Activated CD8-positive, alpha-beta memory T cell treated with anti-CD3 and anti-CD28 coated beads, Interleukin-2, amount 50 U/mL, for 24 hours (primary cell): ENCODE measurements around the gene PSAPL1.
"Not testable (repeated sequence)": the region's sequence is repeated elsewhere in the genome, so short reads cannot be mapped to it uniquely, and the experiment has no call there.

Experiments used
- DNase-seq: peaks from one replicate; pipeline ENCODE4 v3.0.0-alpha.2; 2020; ENCODE audit errors: extremely low read depth

PSAPL1 gene

DNA sequence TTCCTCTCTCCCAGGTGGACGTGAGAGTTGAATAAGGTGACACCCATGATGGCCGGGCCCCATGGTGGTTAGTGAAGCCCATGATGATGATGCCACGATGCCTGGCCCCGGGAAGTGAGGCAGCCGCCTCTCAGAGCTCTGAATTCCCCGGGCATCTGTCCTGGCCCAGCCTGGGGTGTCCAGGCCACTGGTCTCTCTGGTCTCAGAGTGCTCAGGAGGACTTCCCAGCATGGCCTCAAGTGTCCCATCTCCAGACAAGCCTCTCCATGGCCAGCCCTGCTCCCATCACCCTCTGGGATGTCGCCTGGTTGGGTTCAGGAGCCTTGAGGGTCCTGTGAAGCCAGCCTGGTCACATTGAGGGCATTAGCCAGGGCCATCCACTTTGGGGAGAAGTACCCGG lies 24.7 kb upstream of the PSAPL1 start:
- no peak for DNase-seq

DNA sequence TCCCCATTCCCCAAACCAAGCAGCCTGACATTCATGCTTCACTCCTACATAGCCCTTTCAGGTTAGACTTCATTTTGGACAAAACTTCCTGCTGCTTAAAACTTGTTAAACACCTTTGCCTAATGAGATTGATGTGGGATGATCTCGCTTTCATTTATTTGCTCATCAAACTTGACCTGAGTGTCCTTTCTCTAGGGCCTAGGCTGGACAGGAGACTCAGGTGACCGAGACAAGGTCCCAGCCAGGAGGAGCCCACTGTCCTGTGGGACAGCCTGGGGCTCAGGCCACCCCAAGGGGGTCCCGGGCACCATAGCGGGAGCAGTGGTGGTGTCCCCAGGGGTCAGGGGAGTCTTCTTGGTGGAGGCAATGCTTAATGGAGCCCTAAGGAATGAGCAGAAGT lies 23.7 kb upstream of the PSAPL1 start:
- DNase-seq = no peak

DNA sequence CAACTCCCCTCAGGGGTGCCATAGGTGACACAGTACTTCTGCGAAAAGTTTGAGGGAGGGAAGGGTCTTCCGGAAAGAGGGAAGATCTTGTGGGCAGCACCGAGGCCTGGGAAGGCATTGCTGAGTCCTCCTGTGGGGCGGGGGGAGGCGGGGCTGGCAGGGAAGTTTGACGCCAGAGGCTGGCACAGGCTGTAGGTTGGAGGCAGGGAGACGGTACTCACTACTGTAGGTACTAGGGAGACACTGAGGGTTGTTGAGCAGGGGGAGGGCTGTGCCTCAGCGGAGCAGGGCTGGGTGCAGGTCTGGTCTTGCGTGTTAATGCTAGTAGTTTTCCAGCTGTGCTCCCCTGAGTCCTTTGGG lies 23.3 kb upstream of the PSAPL1 start:
- DNase-seq = no peak

DNA sequence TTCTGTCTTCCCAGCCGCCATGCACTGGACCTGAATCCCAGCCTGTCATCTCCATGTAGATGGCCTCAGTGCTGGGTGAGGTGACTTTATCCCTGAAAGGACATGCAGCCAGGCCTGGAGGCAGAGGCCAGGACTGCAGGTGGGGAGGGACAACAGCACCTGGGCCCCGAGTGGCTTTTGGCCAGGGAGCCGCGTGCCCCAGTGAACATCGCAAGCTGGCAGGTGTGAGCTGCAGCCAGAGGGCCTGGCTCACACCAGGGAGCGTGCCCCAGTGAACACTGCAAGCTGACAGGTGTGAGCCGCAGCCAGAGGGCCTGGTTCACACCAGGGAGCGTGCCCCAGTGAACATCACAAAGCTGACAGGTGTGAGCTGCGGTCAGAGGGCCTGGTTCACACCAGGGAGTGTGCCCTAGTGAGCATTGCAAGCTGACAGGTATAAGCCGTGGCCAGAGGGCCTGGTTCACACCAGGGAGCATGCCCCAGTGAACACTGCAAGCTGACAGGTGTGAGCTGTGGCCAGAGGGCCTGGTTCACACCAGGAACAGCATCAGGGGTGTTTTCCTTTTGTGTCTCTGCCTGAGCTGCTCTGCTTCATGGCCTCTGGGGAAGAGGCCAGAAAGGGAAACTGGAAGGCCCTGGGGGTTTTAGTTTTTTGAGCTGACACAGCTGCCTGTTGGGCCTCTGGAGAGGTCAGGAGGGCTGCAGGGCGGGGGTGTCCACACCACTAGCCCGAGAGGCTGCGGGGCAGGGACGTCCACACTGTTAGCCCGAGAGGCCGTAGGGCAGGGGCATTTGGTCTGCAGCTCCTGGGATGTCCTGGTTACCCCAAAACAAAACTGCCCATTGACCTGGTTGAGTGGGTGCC lies 22.7 kb upstream of the PSAPL1 start:
- DNase-seq = no peak

DNA sequence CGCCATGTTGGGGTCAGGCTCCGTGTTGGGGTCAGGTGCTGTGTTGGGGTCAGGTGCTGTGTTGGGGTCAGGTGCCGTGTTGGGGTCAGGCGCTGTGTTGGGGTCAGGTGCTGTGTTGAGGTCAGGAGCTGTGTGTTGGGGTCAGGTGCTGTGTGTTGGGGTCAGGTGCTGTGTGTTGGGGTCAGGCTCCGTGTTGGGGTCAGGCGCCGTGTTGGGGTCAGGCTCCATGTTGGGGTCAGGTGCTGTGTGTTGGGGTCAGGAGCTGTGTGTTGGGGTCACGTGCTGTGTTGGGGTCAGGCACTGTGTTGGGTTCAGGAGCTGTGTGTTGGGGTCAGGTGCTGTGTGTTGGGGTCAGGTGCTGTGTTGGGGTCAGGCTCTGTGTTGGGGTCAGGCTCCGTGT lies 18.1 kb upstream of the PSAPL1 start:
- not testable (repeated sequence) for DNase-seq

DNA sequence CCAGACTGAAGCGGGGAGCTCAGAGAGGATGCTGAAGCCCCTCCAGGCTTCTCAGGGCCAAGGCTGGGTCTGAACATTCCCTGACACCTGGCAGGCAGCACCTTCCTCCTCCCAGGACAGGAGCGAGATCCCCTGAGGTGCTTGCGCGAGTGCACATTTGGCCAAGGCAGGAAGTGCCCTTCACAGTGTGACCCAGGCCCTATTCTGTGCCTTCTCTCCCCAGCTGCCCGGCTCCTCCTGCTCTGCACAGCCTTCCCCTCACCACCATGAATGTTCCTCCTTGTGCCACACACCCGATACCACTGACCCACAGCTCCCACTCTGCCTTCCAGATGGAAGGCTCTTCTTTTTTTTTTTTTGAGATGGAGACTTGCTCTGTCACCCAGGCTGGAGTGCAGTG lies 17.1 kb upstream of the PSAPL1 start:
- no peak for DNase-seq

DNA sequence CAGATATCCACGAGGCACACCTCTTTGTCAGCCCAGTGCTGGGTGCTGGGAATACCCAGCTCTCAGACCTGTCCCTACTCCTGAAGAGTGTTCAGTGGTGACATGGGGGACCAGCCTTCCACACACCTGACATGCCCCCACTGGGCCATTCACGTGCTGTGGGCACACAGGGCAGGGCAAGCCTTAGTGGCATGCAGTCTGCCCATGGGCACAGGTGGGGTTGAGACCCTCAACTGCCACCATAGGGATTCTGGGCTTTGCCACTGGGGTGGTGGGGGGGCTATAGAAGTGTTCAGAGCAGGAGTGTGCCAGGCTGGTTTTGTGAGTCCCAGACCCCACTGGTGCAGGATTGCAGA lies 16.7 kb upstream of the PSAPL1 start:
- DNase-seq = no peak

DNA sequence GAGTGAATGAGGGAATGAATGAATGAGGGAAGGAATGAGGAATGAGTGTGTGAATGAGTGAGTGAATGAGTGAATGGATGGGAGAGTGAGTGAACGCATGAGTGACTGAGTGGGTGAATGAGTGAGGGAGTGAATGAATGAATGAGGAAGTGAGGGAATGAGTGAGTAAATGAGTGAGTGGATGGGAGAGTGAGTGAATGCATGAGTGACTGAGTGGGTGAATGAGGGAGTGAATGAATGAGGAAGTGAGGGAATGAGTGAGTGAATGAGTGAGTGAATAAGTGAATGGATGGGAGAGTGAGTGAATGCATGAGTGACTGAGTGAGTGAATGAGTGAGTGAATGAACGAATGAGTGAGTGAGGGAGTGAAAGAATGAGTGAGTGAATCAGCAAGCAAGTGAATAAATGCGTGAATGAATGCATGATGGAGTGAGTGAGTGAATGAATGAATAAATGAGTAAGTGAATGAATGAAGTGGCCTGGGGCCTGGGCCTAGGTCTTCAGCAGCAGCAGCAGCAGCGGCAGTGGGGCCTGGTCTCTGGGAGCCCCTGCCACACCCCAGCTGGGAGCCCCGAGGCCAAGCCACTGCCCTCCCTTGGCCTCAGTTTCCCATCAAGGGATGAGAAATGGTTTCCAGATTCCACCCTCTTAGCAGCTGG lies 16.2 kb upstream of the PSAPL1 start:
- DNase-seq = no peak

DNA sequence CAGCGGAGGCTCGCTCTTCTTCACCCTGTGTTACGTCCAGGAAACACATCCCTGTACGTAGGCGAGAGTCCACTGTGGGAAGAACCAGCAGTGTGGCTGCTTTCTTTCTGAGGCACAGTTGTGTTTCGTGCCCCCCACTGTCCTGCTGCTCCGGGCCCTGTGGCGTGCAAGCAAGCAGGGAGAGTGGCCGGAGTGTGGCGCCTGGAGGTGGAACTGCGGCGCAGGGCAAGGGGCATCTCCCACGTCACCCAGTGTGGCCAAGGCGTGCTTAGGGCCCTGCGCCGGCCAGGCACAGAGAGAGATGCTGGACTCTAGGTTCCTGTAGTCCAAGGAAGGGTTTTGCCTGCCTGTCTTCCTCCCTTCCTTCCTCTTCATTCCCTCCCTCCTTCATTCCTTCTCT lies 13.3 kb upstream of the PSAPL1 start:
- no peak for DNase-seq

DNA sequence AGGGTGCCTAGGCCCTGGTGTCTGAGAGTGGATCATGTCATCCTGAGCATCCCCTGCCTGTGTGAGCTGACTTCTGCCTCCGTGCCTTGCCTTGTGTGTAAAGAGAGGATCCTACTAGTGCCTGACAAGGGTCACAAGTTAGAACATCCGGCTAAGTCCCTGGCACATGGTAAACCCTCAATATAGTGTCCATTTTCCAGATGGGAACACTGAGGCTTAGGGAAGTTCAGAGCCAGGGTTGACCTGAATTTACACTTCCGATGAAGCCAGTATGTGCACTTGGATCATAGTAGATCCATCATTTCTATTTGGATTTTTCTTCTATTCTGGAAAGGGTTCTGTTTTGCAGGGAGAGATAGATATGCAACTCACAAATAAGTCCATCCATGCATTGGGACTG lies 12.5 kb upstream of the PSAPL1 start:
- DNase-seq = no peak

DNA sequence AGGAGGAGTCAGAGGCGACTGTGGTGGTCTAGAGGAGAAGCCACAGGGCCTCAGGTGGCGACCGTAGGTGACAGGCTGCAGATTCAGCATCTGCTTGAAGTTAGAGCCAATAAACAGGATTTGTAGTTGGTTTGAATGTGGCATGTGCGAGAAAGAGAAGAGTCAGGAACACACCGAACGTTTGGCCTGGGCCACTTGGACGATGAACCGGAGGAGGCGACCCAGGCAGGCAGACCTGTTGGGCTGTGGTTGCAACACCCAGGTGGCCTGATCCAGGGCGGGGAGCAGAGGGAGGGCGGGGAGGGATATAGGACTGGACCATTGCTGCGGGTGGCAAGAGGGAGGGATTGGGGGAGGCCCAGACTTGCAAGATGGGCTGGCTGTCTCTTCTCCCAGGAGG lies 10.0 kb upstream of the PSAPL1 start:
- no peak for DNase-seq

DNA sequence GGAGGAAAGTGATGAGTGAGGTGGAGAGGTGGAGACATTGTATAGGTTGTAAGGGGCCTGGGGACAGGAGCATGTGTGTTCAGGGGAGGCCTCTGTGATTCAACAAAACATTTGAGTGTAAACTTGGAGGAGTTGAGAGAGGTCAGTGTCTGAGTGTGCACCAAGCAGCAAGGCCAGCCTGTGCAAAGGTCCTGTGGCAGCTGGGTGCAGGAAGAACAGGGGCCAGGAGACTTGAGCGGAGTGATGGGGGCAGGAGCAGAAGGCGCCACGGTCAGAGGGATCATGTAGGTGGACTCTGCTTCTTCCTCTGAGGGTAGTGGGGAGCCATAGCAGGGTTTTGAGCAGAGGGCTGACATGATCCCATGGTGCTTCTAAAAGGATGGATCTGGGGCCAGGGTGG lies 9.6 kb upstream of the PSAPL1 start:
- DNase-seq = no peak

DNA sequence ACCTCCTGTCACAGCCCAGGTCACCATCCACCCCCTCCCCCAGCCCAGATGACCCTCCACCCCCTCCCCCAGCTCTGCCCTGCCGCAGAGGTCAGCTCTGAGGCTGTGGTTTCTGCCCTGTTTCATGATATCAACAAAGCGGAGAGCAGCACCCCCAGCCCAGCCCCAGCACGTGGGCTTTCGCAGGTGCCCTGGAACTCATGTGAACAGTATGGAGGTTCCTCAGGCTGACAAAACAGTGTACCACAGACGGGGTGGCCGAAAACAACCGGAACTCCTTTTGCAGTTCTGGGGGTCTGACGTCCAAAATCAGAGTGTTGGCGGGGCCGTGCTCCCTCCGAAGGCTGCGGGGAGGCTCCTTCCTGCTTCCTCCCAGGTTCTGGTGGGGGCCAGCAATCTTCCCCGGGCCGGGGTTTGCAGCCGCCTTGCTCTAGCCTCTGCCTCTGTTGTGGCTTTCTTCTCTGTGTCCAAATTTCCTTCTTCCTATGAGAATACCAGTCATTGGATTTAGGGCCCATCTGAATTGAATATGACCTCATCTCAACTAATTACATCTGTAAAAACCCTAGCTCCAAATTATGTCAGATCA lies 7.9 kb upstream of the PSAPL1 start:
- no peak for DNase-seq

DNA sequence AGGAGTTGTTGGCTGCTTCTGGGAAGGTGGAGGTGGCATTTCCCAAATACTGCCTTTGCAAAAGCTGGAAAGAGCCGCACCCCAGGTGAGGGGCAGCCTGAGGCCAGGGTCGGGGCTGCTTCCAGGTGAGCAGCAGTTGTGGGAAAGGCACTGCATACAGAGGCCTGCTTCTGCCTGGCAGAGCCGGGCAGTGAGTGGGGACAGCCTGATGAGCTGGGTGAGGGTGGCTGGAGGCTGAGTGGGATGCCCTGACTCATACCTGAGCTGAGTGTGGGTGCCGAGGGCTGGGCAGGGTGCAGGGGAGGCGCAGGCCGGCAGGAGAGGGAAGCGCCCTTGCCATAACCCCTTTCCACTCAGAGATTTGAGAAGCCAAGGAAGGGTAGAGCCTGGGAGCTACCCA lies 6.5 kb upstream of the PSAPL1 start:
- no peak for DNase-seq

DNA sequence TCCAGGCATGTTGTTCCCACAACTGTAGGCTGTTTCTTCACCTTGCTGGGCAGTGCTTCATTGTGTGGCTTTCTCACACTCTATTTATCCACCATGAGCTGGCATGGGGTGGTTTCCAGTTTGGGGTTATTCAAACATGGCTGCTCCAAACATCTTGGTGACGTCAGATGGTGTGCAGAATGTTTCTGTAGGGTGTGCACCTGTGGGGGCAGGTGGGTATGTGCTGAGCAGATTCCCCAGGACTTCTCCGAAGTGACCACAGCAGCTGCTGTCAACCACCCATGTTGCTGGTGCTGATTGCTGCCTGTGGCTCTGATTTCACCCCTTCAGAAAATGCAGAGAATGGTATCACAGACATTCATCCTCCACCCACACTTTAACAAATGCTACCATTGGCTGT lies 5.0 kb upstream of the PSAPL1 start:
- DNase-seq = no peak

DNA sequence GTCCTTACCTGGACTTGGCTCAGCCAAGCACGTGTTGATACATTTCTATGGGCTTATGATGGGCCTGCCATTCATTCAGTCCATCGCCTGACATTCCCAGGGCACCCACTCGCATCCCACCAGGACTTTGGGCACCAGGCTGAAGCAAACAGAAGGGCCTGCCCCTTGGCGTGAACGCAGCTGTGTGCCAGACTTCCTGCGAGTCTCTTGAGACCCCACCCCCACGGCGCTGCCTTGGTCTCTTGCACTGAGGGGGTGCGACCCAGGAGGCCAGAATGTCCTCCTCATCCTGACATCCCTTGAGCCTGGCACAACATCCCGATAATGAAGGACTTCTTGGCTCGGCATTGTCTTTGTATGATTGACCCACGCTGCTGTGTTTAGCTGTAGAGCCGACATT lies 1.5 kb upstream of the PSAPL1 start:
- DNase-seq = no peak

DNA sequence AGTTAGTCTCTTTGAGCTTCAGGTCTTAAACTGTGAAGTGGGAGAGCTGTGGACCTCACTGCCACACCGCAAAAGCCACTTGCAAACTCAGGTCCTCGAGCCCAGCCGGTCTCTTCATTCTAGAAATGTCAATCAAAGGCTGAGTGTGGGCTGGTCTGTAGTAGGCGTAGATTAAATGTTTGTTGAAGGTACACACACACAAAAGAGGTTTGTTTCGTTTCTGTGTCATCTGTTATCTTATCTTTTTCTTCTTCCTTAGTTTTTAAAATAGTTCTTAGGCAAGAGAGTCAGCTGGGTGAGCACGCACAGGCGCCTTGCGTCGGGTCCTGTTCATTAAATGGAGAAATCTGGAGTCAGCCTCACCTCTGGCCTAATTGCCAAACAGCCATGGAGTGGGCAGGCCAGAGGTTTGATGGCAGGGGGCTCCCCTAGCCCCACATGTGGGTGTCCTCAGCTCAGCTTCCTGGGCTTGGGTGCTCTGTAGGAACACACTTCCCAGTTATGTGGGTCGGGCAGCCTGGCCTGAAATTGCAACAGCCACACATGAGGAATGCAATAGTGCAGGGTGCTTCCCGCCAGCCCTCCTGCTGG lies 836 bp upstream of the PSAPL1 start:
- DNase-seq = no peak

DNA sequence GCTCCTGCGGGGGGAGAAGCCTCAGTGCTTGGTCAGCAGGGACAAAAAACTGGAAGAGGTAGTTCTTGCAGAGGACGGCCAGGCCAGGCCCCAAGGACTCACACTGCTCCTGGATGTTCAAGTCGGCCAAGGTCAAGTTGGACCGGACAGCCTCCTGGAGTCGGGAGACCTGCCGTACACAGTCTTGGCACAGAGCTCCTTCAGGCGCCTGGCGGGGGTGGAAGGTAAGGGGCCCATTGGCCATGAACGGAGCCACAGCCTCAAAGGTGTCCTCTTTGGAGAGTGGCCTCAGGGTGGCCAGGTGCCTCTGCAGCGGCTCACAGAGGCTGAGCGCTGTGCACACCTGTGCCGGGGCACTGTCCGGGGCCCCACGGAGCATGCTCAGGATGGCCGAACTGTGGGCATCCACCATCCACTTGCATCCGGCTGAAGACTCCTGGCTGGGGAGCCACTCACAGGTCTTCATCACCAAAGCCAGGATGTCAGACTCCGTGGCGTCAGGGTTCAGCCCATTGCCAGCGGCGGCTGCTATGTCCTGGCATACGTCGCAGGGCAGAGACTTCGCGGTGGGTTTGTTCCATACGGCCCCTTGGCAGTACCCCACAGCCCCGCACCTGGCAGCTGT lies 477 bp downstream of the PSAPL1 start:
- DNase-seq = no peak

DNA sequence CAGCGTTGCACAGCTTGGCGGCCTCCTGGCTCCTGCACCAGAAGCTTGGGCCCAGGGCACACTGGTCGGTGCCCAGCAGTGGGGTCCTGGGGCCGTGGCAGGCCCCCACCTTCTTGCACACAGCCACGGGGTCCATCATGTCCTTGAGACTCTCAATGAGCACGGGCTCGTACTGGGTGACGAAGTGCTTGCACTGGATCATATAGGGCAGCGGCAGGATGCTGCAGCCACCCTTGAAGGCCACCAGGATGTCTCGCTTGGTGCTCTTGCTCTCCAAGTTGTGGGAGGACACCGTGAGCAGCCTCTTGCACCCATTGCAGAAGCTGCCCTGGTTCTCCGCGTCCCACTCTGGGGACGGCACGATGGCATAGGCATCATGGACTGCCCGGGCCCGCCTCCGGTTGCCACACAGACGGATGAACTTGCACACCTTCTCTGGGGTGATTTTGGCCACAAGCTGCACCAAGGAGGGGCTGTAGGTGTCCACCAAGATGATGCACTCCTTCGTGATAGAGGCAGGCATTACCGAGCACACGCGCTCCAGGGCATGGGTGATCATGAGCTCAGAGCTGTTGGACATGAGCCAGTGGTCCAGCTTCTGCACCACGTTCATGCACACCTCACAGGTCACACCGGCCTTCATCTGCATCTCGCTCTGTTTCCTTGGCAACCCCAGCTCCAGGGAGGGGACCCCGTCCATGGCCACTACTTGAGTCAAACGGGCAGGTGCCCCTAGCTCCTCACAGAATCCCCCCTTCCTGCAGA lies 1.2 kb downstream of the PSAPL1 start:
- DNase-seq = no peak

DNA sequence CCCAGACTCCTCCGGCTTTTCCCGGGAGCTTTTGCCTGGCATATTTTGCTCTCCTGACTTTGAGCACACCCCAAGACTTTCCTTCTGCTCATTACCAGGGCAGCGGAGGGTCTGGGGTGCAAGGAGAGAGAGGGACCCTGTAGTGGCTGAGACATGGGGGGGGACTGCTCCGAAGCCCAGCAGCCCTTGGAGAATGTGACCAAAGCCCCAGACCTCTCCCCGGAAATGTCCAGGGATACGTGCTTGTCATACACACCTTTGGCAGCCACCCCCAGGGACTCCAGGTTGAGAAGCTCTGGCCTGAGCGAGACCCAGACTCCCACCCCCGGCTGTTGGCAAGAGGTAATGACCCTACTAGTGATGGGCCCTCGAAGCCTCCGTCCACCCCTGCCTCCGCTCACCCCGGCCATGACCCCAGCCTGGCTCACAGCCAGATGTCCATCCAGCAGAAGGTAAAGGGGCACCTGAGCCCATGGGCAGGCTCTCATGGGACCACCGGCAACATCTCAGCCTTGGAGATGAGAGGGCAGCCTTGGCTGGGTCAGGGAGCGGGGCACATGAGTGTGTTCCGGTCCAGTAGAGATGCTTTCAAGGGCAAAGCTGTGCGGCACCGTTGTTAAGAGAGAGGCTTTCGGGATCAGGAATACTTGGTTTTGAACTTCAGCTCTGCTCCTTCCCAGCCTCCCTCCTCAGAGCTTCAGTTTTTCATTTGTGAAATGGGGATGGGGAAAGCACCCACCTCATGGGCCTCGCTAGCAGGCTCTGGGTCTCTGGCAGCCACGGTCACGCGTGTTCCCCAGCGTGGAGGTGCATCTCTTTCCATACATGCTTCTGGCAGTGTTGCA lies 2.0 kb downstream of the PSAPL1 start:
- no peak for DNase-seq
